NCI-H2107 treated with DMSO at 0.1 percent for 48 hours (cell line): ENCODE measurements around the gene GSTA2.
"Not testable (repeated sequence)": the region's sequence is repeated elsewhere in the genome, so short reads cannot be mapped to it uniquely, and the experiment has no call there.

Source experiments
- DNase-seq: peaks from one replicate; lab custom pipeline; 2025; ENCODE audit not compliant: unreplicated experiment; lab: John Stamatoyannopoulos, UW

Gene GSTA2

GRCh38 chr6:52763322-52763916 lies at the start of gene GSTA2:
TSS of gene GSTA2 (minus strand) at chr6:52763475. CDS start at chr6:52757947, 5,528 bp downstream.
- not testable (repeated sequence) for DNase-seq

DNA sequence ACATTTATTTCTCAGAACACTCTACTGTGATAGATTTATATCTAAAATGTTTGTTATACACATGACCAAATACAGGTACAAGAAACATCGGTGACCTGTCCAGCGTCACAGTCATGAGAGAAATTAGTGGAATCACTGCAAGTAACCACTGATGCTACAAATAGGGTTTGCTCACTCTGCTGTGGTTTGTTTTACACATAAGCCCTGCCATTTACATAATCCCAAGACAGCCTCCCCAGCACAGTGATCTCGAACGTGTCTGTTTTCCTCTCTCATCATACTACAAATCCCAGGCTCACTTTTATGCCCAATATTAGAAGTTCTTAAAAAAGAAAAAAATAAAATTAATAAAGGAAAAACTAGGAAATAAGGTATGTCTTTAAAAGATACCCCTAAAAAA lies 46.5 kb upstream of the GSTA2 start:
- not testable (repeated sequence) for DNase-seq

DNA sequence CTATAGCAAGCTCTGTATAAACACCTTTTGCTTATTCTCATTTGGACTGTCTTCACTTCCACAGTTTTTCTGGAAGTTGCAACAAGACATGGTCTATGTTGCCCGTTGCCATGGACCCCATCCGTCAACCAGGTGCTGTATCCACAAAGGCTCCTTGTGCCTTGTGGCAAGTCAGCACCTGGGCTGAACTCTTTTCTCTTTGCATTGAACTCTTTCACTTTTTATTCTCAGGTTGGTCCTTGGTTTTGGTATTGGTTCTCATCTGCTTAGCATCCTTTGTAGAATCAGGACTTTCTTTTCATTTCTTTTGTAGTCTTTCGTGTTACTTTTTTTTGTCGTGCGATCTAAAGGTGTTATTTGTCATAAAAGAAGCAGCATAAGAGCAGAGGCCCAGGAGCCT lies 45.4 kb upstream of the GSTA2 start:
- no peak for DNase-seq

GRCh38 chr6:52803668-52804255 lies 40.5 kb upstream of the GSTA2 start, which contains the start of gene GSTA1:
TSS of gene GSTA1 (minus strand) at chr6:52803816. CDS start at chr6:52799267, 4,549 bp downstream.
- DNase-seq: not testable (repeated sequence)

GRCh38 chr6:52802806-52803205 lies 39.5 kb upstream of the GSTA2 start:
- no peak for DNase-seq

DNA sequence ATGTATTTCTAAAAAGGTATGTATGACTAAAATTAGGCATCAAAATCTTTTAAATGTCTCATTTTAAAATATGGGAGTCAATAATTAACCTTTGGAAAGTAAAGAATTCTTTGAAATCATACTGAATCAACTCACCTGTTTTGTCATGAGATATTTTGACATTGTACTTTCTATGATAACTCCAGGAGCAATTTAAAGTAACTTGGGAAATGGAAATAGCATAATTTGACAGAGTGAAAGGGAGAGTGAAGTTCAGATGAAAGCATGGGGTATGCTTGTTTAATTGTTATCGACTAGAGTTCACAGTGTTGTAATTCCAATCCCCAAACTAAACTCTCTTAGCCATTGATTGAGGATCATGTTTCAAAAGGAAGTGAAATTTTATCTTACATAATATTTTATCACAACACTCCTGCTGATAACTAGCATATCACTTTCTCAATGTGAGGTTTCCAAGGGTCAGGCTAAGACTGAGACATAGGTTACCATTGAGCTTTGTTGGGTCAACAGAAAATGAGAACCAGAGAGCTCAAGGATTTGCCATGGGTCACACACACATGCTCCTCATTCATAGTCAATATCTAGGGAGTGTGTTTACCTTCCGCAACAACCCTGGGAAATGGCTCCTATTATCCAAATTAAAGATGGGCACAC lies 38.0 kb upstream of the GSTA2 start:
- DNase-seq: no peak

DNA sequence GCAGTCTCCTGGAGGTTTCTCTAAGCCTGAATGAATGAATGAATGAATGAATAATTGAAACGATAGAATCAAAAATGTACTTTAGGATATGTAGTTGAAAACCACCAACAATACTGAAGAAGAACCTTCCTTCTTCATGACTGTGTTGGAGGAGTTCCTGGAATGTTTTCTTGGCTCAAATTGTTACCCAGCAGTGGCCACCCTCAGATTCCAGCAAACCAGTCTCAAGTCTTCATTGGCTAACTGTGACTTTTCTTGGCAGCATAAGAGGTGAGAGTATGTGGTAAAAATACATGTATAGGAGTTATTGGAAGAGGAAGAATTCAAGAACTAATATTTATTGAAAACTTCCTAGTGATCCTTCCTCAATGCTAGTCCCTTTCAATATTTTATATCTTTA lies 36.0 kb upstream of the GSTA2 start:
- not testable (repeated sequence) for DNase-seq

- DNase-seq: not testable (repeated sequence)
These were observed 31.1 kb upstream of the GSTA2 start for GRCh38 chr6:52794366-52794765.

DNA sequence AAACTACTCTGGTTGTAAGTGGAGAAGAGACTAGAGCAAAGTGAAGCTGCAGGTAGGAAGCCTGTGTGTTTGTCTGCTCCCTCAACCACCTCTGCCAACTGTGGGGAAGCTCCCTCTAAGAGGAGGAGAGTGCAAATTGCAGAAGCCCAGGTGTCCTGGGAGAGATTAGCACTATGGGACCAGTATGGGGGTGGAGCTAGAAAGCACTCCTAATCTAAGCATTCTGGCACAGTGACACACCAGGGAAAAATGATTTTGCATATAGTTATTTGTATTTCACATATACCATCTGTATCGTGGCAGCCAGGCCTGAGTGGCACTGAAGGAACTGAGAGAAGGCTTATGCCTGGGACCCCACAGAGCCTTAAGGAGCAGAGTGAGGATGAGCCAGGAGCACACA lies 27.6 kb upstream of the GSTA2 start:
- DNase-seq: no peak

DNA sequence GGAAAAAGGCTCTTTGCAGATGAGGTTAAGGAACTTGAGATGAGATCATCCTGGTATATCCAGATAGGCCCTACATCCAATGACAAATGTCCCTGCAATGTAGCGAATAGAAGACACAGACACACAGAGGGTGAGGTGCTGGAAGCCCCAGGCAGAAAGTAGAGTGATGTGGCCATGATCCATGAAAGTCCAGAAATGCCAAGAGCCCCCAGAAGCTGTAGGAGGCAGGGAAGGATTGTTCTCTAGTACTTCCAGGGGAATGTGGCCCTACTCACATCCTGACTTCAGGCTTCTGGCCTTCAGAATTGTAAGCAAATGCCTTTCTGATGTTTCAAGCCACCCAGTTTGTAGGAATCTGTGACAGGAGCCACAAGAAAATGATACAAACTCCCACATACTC lies 26.4 kb upstream of the GSTA2 start:
- DNase-seq: not testable (repeated sequence)

GRCh38 chr6:52788478-52788877 lies 25.2 kb upstream of the GSTA2 start:
- DNase-seq: no peak

DNA sequence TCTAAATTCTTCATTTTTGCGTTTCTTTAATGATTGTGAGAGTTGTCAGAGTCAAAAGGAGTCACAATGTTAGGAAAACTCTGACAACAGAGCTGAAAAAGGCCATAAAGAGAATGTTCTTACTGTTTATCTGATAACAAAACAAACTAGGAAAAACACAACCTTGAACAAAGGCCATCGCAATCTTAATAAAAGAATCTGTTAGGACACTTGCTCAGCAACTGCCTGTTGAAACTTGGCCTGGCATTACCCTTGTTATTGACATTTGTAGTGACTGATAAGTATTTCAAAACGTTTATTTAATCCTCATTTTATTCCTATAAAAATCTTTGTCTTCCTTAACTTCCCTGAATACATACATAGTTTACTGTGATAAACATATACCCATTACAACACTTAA lies 24.6 kb upstream of the GSTA2 start:
- DNase-seq: no peak

DNA sequence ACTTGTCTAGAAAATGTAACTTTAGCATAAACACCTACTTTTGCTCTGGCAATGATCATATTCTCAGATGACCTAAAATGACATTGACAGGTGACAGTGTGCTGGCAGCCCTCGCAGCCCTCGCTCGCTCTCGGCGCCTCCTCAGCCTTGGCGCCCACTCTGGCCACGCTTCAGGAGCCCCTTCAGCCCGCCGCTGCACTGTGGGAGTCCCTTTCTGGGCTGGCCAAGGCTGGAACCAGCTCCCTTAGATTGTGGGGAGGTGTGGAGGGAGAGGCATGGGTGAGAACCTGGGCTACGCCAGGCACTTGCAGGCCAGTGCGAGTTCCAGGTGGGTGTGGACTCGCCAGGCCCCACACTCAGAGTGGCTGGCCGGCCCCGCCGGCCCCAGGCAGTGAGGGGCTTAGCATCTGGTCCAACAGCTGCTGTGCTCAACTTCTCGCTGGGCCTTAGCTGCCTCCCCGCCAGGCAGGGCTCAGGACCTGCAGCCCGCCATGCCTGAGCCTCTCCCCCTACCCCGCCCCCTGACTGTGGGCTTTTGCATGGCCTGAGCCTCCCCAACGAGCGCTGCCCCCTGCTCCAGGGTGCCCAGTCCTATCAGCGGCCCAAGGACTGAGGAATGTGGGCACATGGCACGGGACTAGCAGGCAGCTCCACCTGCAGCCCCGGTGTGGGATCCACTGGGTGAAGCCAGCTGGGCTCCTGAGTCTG lies 23.1 kb upstream of the GSTA2 start:
- no peak for DNase-seq

DNA sequence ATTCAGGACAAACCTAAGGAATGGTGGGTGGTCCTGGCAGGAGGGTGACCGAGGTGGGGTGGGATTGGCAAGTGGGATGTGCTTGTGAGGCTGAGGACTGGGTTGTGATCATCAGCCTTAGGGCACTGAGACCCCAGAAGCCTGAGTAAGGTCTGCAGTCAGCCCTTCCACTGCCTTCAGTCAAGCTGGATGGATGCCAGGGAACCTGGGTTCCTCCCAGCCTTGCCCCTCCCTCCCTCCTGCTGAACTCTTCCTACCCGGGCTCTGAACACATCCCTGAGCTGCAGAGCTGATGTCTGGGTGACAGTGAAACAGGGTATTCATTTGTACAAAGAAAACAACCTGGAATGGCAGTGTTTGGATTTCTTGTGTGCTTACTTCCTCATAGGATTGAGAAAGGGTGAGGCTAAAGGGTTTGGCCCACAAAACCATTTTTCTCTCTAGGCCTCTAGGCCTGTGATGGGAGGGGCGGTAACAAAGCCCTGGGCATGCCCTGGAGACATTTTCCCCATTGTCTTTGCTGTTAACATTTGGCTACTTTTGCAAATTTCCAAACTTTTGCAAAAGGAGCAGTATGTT lies 19.5 kb upstream of the GSTA2 start:
- DNase-seq: not testable (repeated sequence)

- not testable (repeated sequence) for DNase-seq
These were observed 18.9 kb upstream of the GSTA2 start for GRCh38 chr6:52782209-52782608.

- DNase-seq: no peak
These were observed 16.0 kb upstream of the GSTA2 start for GRCh38 chr6:52779237-52779636.

DNA sequence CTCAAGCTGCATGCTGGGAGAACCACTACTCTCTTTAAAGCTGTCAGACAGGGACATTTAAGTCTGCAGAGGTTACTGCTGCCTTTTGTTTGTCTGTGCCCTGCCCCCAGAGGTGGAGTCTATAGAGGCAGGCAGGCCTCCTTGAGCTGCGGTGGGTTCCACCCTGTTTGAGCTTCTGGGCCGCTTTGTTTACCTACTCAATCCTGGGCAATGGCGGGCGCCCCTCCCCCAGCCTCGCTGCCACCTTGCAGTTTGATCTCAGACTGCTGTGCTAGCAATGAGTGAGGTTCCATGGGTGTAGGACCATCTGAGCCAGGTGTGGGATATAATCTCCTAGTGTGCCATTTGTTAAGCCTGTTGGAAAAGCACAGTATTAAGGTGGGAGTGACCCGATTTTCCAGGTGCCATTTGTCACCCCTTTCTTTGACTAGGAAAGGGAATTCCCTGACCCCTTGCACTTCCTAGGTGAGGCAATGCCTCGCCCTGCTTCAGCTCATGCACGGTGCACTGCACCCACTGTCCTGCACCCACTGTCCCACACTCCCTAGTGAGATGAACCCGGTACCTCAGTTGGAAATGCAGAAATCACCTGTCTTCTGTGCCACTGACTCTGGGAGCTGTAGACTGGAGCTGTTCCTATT lies 13.6 kb upstream of the GSTA2 start:
- DNase-seq: not testable (repeated sequence)

DNA sequence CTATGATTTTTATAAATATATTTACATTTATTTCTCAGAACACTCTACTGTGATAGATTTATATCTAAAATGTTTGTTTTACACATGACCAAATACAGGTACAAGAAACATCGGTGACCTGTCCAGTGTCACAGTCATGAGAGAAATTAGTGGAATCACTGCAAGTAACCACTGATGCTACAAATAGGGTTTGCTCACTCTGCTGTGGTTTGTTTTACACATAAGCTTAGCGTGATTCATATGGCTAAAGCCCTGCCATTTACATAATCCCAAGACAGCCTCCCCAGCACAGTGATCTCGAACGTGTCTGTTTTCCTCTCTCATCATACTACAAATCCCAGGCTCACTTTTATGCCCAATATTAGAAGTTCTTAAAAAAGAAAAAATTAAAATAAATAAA lies 6.1 kb upstream of the GSTA2 start:
- not testable (repeated sequence) for DNase-seq

DNA sequence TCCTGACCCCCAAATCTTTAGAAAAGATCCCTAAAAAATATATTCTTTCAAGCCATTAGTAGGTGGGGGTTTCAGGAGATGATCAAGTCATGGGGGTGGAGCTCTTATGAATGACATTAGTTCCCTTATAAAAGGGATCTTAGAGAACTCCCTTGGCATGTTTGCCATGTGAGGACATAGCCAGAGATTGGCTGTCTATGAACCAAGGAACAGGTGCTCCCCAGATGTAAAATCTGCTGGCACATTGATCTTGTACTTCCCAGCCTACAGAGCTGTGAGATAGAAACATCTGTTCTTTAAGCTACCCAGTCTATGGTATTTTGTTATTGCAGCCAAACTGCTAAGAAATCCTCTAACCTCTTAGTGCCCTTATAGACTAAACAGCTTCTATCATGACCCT lies 4.4 kb upstream of the GSTA2 start:
- not testable (repeated sequence) for DNase-seq

DNA sequence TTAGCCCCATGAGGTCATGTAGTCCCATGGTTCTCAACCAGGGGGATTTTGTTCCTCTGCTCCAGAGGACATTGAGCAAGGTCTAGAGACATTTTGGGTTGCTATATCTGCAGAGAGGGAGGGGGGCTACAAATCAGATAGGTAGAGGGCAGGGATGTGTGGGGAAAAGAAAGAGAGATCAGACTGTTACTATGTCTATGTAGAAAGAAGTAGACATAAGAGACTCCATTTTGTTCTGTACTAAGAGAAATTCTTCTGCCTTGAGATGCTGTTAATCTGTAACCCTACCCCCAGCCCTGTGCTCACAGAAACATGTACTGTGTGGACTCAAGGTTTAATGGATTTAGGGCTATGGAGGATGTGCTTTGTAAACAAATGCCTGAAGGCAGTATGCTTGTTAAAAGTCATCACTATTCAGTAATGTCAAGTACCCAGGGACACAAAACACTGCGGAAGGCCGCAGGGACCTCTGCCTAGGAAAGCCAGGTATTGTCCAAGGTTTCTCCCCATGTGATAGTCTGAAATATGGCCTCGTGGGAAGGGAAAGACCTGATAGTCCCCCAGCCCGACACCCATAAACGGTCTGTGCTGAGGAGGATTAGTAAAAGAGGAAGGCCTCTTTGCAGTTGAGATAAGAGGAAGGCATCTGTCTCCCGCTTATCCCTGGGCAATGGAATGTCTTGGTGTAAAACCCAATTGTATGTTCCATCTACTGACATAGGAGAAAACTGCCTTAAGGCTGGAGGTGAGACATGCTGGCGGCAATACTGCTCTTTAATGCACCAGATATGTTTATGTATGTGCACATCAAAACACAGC lies 1.4 kb downstream of the GSTA2 start:
- not testable (repeated sequence) for DNase-seq
